Activated T-cell treated with anti-CD3 and anti-CD28 coated beads for 1 hour (primary cell): Measurements from ENCODE around the gene TNS3.
"Not testable (repeated sequence)": the region's sequence is repeated elsewhere in the genome, so short reads cannot be mapped to it uniquely, and the experiment has no call there.

Source experiments
- DNase-seq: peaks from one replicate; pipeline ENCODE4 v3.0.0-alpha.2; 2020; ENCODE audit warnings: low read depth

The TNS3 gene

GRCh38 chr7:47283497-47284131 lies 298.3 kb downstream of the TNS3 start:
- DNase-seq: no peak

GRCh38 chr7:47282790-47283496 lies 299.0 kb downstream of the TNS3 start:
- no peak for DNase-seq

- DNase-seq: no peak
These were observed 299.8 kb downstream of the TNS3 start for GRCh38 chr7:47281966-47282643.

GRCh38 chr7:47281161-47281560 lies 300.8 kb downstream of the TNS3 start:
- no peak for DNase-seq

GRCh38 chr7:47280114-47280513 lies 301.8 kb downstream of the TNS3 start:
- no peak for DNase-seq

- DNase-seq: no peak
These were observed 303.9 kb downstream of the TNS3 start for GRCh38 chr7:47278043-47278442.

GRCh38 chr7:47277321-47277781 lies 304.6 kb downstream of the TNS3 start:
- no peak for DNase-seq

GRCh38 chr7:47273974-47274766 lies 307.7 kb downstream of the TNS3 start:
- DNase-seq: no peak

- DNase-seq: no peak
These were observed 308.8 kb downstream of the TNS3 start for GRCh38 chr7:47273088-47273487.

GRCh38 chr7:47271749-47272148 lies 310.2 kb downstream of the TNS3 start:
- no peak for DNase-seq

GRCh38 chr7:47268851-47269836 lies 312.8 kb downstream of the TNS3 start:
- no peak for DNase-seq

- DNase-seq: no peak
These were observed 314.6 kb downstream of the TNS3 start for GRCh38 chr7:47267346-47267745.

- no peak for DNase-seq
These were observed 315.1 kb downstream of the TNS3 start for GRCh38 chr7:47266799-47267198.

GRCh38 chr7:47266131-47266706 lies 315.7 kb downstream of the TNS3 start:
- no peak for DNase-seq

GRCh38 chr7:47265621-47266020 lies 316.3 kb downstream of the TNS3 start:
- no peak for DNase-seq

GRCh38 chr7:47264021-47264651 lies 317.8 kb downstream of the TNS3 start:
- DNase-seq: no peak

- no peak for DNase-seq
These were observed 319.0 kb downstream of the TNS3 start for GRCh38 chr7:47262881-47263280.

GRCh38 chr7:47262160-47262559 lies 319.8 kb downstream of the TNS3 start:
- not testable (repeated sequence) for DNase-seq

GRCh38 chr7:47260270-47260669 lies 321.6 kb downstream of the TNS3 start:
- DNase-seq: no peak

GRCh38 chr7:47259682-47260081 lies 322.2 kb downstream of the TNS3 start:
- no peak for DNase-seq
